NB4 (cell line): Measurements from ENCODE around the gene AFG1L.
"Not testable (repeated sequence)": the region's sequence is repeated elsewhere in the genome, so short reads cannot be mapped to it uniquely, and the experiment has no call there.

Experiments
- DNase-seq: peaks from one replicate; pipeline ENCODE4 v3.0.0; 2010; ENCODE audit warnings: low read depth
- H3K4me3 ChIP-seq: one replicate; pipeline ENCODE4 v1.5.1; 2011; ENCODE audit warnings: mild to moderate bottlenecking, low read depth, low read length, moderate library complexity
- MYC ChIP-seq: IDR thresholded peaks from 2 replicates; pipeline ENCODE4 v1.6.1; 2011; ENCODE audit warnings: low read depth, low read length
- POLR2A ChIP-seq: IDR thresholded peaks from 2 replicates; pipeline ENCODE4 v1.6.1; 2011; ENCODE audit warnings: mild to moderate bottlenecking; ENCODE audit not compliant: insufficient read length; ENCODE audit errors: extremely low read depth
- TF ChIP-seq, protein P1 (sequence below): IDR thresholded peaks from one replicate; pipeline ENCODE4 v1.5.1; 2012; ENCODE audit warnings: low read depth, low read length
- TF ChIP-seq, protein P2 (sequence below): IDR thresholded peaks from 2 replicates; pipeline ENCODE4 v1.6.1; 2011; ENCODE audit warnings: low read depth, low read length

Gene AFG1L

DNA sequence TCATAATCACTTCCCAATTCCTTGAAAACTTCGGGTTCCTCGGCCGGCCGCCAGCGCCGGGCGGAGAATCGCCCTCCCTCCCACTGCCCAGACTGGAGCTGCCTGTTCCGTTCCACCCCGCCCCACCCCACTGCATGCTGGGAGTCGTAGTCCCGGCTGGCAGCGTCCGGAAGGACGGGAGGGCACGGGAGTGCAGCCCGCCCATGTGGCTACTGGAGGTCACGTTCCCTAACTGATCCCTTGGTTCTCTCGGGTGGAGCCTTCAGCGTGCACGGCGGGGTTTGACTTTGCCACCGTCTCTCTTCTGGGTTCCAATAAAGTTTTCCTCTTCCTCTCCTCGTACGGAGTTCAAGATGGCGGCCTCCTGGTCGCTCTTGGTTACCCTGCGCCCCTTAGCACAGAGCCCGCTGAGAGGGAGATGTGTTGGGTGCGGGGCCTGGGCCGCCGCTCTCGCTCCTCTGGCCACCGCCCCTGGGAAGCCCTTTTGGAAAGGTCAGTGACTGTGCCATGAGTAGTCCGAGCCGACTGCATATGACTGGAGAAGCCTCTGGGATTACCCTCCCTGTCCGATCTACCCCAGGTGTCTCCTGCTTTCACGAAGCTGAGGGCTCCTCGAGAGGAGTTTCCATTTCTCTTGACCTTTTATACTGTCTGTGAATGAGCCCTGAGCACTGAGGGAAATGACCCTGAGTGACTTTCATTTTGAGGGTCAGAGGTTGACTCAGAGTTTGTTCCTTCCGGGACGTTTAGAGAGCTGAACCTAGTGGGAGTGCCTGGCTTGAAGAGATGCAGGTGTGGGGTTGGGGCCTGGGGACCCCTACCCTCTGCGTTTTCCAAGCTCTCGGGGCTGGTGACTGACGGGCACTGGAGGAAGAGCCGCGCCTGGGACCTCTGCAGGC, at the start of gene AFG1L:
TSS of gene AFG1L (plus strand) at position 328 of the 899 bp plus-strand sequence. CDS start at position 354, 26 bp downstream.
- TF ChIP-seq, protein P1, sequence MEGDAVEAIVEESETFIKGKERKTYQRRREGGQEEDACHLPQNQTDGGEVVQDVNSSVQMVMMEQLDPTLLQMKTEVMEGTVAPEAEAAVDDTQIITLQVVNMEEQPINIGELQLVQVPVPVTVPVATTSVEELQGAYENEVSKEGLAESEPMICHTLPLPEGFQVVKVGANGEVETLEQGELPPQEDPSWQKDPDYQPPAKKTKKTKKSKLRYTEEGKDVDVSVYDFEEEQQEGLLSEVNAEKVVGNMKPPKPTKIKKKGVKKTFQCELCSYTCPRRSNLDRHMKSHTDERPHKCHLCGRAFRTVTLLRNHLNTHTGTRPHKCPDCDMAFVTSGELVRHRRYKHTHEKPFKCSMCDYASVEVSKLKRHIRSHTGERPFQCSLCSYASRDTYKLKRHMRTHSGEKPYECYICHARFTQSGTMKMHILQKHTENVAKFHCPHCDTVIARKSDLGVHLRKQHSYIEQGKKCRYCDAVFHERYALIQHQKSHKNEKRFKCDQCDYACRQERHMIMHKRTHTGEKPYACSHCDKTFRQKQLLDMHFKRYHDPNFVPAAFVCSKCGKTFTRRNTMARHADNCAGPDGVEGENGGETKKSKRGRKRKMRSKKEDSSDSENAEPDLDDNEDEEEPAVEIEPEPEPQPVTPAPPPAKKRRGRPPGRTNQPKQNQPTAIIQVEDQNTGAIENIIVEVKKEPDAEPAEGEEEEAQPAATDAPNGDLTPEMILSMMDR = no peak
- peak; percentile 88 for TF ChIP-seq MYC
- peak; percentile 43 for TF ChIP-seq POLR2A
- TF ChIP-seq, protein P2, sequence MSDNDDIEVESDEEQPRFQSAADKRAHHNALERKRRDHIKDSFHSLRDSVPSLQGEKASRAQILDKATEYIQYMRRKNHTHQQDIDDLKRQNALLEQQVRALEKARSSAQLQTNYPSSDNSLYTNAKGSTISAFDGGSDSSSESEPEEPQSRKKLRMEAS = peak; percentile 87
- peak; percentile 97 for DNase-seq
- H3K4me3 ChIP-seq = peak within 1 kb of the TSS; percentile 98

DNA sequence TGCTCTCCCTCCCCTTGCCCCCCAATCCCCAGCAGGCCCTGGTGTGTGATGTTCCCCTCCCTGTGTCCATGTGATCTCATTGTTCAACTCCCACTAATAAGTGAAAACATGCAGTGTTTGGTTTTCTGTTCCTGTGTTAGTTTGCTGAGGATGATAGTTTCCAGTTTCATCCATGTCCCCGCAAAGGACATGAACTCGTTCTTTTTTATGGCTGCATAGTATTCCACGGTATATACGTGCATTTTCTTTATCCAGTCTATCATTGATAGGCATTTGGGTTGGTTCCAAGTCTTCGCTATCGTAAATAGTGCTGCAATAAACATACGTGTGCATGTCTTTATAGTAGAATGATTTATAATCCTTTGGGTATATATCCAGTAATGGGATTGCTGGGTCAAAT, 49.8 kb upstream of the AFG1L start:
- not testable (repeated sequence) for H3K4me3 ChIP-seq, DNase-seq

DNA sequence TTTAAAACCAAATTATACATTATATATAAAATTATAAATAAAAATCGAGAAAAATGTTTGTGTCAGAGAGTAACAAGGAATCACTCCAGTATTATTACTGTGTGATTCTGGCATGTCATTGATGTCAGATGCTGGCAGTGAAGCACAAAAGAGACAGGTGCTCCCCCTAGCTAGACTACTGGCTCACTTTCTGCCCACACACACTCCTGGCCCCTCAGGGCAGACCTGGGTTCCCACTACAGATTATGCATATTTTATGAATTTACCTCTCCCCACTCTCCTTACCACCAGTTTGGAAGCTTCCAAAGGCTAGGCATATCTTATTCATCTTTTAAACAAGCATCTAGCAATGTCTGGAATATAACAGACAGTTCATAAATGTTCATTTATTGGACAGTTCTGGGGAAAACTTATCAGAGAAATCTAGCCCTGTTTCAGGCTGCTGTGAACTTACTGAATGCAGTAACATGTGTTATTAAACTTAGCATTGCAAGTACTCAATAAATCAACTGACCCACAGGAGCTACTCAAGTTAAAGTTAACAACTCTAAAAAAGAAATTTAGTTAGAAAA, 46.8 kb upstream of the AFG1L start:
- no peak overlapping the region for H3K4me3 ChIP-seq
- no peak for DNase-seq
- TF ChIP-seq POLR2A = no peak
- TF ChIP-seq, protein P1 = no peak
- no peak for TF ChIP-seq MYC
- TF ChIP-seq, protein P2 = no peak

DNA sequence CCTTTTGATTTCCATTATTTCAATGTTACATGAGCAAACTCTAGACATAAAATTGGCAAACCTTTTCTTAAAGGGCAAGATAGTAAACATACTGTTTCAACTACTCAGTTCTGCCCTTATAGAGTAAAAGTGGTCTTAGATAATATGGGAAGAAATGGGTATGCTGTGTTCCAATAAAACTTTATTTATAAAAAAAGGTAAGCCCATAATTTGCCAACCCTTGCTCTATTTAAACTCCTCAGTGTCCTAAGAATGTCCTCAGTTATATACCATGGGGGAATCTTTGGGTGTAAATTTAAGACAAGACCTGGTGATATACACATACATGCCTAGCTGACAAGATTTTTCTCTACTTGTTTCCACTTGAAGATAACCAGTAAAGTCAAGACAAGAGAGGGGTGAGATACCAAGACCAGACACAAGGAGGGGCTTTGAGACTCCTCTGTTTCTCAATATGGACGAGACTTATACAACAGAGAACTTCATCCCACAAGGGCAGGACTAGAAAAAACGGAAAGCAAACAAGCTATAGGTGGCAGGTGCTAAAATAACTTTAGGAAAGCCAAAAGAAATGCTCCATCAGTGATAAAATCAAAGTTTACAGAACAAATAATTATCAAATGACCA, 44.5 kb upstream of the AFG1L start:
- no peak for TF ChIP-seq MYC
- TF ChIP-seq, protein P1 = peak; percentile 29
- H3K4me3 ChIP-seq = no peak overlapping the region
- peak; percentile 62 for DNase-seq

DNA sequence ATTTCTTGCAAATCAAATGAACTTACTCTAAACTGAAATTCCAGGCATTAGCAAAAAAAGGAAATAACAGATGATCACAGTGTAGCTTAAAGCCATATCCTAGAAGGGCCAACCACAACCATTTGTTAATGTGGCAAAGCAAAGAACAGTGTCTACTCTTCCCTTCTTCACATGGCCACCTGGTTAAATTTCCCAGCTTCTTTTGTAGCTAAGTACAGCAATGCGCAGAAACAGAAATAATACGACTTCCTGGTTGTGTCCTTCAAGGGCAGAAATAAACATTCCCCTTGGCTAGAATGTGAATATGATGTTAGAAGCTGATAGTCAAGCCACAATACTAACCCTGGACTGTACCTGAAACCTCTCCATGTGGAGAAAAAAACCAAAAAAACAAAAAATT, 43.6 kb upstream of the AFG1L start:
- TF ChIP-seq, protein P2 = no peak
- TF ChIP-seq, protein P1 = no peak
- no peak for TF ChIP-seq MYC
- TF ChIP-seq POLR2A = no peak
- DNase-seq = no peak
- H3K4me3 ChIP-seq = no peak overlapping the region

DNA sequence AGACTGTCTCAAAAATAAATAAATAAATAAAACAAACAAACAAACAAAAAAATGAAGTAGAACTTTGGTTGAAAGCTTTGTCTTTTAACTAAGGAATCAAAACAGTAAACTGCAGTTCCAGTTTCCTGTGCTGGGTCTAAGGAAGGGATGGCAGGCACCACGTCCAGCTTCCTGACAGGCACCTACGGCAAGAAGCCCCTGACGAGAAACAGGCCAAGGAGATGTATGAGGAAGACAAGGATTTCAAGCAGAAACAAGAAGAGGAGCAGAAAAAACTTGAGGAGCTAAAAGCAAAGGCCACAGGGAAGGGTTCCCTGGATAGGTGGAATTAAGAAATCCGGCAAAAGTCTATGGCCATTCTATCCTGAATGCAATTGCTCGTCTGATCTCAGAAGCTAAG, 42.8 kb upstream of the AFG1L start:
- TF ChIP-seq, protein P2 = no peak
- TF ChIP-seq MYC = no peak
- TF ChIP-seq, protein P1 = no peak
- no peak for TF ChIP-seq POLR2A
- no peak for DNase-seq
- no peak overlapping the region for H3K4me3 ChIP-seq
